NCI-H2196 treated with DMSO at 0.1 percent for 48 hours (cell line): ENCODE results near the gene FBXO41.
A peak's percentile ranks its signal among the peaks of the same experiment; 100 is the strongest.

Experiments
- DNase-seq: peaks from one replicate; lab custom pipeline; 2025; ENCODE audit not compliant: unreplicated experiment; lab: John Stamatoyannopoulos, UW

The FBXO41 gene

DNA sequence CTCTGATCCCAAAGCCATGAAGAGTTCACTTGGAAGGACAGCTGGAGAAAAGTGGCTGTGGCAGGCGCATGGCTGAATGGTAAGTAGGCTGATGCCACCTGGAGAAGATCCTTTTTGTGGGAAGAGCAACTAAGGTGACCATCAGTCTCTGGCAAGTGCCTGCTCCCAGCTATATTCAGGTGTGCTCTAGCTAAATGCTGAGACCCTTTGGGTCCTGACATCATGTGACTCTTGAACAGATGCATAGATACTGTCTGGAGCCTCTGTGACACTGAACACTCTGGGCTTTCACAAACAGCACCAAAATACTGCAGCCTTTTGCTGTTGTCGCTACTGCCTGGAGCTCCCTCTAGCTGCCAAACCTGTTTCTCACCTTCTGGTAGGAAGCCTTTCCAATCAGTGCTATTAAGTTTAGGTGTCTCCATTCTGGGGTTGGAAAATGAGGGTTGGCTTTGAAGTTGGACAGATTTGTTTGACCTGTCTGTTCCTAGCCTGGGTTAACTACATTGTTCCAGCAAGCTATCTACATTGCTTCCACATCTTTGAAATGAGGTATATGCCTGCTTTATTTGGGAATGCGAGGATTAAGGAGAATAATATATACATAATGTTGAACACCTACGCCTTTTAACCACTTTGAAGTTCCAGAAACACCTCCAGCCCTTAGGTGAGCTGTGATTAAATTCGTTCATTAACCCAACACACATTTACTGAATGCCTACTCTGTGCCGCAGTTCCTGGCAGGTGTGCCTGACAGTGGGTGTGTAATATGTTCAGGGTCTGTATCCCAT is 6.0 kb upstream of the FBXO41 start:
- peak; percentile 16 for DNase-seq

DNA sequence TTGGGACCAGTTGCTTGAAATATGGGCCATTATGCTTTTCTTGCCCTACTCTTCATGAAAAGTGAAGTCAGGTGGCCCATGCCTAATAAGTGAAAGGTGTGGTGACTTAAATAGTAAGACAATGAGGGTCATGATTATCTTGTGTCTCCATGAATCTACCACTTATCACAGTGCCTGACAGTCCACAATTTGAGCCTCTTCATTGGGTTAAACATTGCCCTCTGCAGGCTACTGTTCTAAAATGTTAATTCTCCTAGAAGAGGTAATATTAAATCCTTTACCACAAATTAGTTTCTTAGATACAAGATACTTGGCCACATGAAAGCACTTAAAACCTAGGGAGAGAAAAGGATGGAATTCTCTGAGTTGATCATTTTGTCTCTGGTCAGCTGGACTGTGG is 5.0 kb upstream of the FBXO41 start:
- no peak for DNase-seq

DNA sequence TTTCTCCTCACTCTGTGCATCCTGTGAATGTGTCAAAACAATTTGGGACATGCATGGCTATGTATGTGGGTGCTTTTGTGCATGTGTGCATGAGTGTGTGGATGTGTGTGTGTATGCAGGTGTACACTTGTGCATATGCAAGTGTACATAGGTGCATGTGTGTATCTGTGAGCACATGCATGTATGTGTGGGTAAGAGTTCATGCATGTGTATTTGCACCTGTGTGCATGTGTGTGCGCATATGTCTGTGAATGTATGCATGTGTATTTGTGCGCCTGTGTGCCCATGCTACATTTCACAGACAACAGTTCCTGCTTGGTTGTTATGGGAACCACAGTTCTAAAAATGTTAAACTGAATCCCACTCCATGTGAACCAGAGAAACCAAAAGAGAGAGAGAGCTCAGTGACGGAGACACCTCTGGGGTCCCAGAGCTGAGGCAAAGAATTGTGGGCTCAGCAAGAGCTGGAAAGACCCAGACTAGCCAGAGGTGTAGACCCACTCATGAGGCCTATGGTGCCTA is 1.9 kb upstream of the FBXO41 start:
- DNase-seq, result no peak

DNA sequence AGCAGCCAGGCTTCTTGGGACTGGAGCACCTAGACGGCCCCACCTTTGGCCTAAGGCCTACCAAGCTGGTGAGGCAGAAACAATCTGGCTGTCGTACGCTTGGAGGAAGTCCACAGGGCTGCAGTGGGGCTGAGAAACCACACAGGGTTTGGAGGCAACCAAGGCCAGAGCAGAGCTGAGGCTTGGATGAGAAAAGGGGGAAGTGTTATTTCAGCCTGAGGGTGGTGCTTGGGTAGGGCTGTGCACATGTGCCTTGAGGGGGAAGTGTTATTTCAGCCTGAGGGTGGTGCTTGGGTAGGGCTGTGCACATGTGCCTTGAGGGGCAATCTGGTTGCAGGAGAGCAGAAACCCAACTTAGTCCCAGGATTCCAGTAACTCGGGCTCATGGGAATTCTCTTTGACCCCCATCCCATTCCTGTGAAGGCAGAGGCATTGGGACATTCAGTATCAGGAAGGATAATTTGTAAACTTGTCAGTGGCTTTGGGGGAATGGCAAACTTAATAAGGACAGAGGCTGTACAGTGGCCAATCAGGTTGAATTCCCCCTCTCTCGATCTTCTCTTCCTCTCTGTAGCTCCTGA is 971 bp upstream of the FBXO41 start:
- no peak for DNase-seq

DNA sequence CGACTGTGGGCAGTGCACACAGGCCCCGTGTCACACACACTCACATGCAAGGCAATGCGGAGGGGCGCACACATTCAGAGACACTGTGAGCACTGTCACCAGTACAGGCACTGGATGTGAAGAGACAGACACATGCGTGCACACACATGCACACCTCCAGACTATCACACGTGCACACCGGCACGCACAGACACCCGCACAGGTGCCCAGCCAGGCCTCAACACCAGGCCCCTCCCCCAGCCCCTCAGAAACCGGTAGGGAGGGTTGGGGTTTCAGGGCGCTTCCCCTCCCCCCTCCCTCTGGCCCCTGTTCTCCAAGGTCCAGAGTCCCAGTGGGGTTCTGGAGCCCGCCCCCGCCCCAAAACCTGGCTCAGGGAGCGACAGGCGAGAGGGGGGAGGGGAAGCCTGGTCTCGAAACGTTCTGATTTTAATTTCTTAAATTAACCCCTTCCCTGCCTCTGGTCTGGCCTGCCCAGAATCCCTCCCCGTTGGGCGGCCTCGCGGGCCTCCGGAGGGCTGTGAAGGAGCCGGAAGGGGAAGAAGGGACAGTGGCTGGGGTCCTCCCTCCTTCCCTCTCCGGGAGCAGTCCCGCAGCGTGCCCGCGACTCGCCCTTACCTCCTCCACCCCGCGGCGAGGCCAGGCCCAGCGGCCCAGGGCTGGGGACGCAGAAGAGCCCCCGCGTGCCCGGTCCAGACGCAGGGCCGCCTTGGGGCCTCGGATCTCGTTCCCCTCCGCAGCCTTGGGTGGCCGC is 558 bp downstream of the FBXO41 start:
- DNase-seq, result no peak

DNA sequence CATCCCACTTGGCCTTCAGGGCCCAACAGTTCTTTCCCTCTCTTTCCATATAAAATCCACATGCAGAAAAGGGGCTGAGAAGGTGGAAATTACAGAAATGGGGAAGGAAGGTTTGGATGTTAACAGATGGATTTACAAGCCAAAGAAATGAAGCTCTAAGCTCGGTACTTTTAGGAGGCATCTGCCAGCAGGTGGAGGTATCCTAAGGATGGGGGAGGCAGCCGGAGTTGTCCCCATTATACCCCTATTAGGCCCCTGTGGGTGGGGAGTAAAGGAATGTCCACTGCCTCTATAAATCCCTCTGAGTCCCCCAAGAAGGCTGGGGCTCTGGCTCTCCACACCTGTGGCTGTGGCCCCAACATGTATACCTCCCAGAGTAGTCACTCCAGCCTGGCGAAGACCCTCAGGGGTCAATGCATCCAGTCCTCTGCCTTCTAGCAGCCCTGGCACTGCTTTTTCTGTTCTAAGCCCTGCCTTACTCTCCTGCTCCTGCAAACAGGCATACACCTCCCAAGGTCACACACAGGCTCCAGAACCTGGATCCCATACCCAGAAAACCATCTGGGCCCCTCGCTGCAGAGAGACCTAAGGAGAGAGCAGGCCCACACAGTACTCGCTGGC is 1.2 kb downstream of the FBXO41 start:
- DNase-seq, result no peak

DNA sequence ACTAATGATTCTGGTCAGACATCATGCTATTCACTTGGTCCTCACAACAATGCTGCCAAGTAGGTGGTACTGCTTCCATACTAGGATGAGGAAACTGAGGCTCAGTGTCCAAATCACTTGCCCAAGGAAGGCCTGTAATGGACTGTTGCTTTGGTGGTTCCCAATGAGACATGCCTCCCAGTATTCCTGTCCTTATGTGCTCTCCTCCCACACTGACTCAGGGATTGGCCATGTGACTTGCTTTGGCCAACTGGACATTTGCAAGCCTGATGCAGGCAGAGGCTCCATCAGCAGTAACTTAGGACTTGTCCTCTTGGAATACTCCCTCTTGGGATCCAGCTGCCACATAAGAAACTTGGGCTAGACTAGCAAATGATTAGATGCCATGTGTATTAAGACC is 3.0 kb downstream of the FBXO41 start:
- no peak for DNase-seq

DNA sequence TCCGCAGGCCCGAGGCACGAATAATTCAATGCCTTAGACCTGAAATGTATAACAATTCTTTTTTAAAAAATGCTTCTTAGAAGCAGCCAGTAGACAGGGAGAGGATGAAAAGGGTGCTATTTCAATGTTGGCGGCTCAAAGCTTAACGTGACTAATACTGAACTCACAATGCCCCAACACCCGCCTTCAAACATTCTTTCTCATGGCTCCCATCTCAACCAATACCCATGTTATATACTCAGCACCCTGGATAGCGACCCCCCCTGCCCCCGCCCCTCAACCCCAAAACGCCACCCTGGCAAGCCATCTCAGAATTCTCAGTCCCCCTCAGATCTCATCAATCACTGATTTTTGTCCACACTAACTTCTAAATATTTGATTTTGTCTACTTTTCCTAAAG is 4.4 kb downstream of the FBXO41 start:
- DNase-seq, result no peak

DNA sequence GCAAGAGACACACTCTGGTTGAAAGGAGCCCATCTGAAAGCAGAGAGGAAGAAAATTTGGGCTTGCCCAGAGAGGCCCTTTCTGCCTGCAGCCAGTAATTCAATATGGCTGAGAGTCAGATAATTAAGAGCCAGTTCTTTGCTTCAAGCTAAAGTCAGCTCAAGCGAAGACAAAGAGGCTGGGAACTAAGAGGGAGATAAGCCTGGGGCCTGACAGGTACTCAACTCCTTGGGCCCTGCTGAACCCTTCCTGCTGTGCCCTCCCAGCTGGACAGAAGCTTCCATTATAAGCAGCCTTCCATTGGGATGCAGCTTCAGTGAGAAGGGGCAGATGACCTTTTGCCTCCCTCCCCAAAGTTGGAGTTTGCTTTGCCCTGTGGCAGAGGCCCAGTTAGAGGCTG is 12.0 kb downstream of the FBXO41 start:
- DNase-seq, result no peak

DNA sequence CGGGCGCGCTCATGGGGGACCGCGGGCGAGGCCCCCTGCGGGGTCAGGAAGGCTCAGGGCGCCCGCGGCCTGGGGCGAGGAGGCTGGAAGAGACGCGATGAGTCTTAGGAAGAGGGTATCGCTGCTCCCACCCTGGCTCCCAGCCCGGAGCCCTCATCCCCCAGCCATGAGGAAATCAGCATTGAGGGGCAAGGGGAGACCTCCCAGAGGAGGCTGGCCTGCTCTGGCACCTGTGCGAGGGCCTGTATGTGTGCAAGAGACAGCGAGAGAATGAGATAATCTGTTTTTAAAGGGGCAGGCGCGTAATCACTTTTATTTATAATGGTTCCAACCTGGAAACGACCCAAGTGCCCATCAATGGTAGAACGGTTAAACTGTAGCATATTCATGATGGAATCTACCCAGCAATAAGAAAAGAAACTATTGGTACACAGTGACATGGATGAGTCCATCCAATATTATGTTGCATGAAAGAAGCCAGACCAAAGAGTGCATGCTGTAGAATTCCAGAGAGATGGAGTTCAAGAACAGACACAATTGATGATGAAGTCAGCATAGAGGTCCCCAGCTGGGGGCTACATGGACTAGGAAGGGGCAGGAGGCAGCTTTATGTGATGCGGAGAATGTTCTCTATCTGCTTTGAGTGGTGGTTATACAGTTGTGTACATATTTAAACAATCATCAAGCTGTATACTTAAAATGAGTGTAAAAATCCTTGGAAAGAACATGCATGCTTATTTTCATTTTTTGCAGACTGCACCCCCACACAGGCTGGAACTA is 14.4 kb downstream of the FBXO41 start:
- DNase-seq, result no peak

DNA sequence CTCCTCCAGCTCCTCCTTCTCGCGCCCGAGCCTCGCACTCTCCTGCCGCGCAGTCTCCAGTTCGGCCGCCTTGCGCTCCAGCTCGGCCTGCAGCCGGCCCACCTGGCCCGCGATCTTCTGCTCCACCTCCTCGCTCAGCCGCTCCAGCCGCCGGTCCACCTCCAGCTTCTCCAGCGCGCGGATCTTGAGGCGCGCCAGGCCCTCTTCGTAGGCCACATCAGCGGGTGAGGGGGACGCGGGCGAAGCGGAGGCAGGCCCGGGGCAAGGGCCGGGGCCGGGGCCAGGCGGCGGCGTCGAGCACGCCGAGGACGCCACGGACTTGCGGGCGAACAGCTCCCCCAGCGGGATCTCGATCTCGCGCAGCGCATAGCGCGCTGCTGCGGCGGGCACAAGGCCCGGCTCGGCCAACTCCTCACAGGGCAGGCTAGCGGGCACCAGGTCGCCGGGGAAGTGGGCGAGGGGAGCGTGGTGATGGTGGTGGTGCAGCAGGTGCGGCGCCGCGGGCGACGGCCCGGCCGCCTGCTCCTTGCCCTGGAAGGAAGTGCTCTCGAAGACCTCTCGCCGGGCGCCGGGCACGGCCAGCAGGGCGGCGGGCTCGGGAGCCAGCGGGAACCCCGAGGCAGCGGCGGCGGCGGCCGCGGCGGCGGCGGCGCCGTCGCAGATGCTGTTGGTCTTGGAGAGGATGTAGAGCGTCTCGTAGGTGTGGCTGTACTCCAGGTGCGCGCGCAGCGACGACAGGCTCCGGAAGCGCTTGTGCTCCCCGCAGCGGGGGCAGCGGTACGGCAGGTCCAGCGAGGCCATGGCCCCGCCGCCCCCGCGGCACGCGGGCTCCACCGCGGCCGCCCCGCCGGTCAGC is 15.2 kb downstream of the FBXO41 start:
- peak; percentile 43 for DNase-seq

DNA sequence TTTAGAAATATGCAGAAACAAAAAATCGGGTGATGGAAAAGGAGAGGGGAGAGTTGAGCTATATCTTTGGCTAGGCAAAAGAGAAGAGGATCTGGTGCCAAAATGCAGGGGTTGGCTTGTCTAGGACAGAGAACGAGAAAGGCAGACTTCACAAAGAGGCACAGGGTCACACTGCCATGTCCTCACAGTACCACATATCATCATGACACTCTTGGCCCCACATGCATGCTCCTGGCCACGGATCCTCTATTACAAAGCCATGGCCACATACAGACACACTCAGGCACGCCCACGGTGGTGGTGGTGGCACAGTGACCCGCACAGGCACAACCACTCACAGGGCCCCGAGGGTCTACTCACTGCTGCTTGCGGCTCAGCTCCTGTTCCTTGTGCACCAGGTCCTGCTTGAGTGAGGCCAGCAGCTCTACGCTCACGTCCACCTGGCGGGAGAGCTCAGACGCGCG is 15.9 kb downstream of the FBXO41 start:
- no peak for DNase-seq

DNA sequence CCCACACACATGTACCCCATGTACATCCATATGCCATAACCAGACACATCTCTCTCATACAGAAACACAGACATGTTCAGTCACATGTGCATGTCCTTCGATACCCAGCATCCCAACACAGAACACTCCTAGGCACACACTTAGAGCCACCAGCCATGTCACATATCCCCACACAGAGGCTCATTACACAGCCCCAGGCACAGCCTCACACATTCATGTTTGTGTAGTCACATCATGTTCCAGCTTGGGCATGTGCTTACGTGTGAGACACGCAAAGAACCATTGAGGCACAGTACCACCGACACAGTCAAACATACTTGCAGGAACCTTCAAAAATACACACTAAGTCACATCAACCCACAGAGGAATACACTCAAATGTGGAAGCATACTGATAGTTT is 17.3 kb downstream of the FBXO41 start:
- DNase-seq, result no peak

DNA sequence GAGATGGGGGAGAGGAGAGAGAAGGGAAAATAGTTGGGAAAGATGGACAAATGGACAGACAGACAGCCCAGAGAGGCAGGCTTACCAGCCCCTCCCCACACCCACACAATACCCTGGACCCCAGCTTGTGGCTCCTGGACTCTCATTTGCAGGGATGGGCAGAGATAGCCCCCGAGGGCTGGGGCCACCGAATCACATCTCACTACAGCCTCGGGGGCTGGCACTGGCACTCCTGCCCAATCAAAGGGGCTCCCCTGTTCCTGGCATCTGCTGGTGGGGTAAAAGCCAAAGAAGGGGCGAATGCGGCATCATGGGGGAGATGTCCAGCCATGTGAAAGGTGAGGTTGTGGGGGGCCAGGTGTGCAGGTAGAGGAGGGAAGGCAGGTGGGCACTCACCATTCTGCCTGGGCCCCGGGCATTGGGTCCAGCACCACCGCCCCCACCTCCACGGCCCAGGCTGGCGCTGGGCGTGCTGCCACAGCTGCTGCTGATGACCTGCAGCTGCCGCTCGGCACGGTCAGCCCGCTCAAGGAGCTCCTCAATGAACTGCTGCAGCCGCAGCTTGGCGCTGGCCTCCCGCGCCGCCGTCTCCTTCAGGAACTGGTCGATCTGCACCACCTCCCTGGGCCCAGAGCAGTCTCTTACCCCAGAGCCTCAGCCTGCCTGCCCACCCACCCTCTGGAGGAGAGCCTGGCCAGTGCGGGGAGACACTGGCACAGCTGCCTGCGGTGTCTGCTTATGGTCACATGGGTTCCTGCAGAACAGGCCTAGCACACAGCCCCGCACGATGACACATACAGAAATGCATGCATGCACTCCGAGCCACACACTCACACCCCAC is 18.0 kb downstream of the FBXO41 start:
- DNase-seq, result no peak

DNA sequence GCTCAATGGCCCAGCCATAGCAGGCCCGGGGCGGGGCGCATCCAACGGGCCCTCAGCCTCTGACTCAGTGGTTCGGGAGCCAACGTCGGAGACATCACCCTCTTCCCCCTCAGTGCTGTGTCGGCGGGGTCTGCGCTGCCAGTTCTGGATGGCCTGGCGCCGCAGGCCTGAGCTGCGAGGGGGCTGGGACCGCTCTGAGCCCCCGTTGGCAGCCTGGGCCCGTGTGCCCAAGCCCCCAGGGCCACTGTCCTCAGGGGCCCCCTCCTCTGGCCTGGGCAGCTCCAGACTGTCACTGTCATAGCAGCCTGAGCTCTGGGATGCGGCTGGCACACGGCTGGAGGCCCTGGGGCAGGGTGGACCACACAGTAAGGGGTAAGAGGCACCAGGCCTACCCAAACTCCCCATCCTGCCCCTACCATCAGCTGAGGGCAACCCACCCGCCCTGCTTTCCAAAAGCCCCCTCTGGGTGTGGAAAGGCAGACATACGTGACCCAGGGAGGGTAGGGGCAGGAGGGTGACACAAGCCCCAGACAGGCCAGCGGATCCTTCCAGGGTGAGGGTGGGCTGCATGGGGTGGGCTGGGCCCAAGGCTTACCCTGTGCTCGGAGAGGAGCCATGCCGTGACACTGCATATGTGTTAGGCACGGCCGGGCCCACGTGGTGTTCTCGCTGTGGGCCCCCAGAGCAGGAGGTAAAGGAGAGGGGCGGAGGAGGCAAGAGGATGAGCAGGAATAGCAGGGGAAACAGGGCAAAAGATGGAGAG is 18.8 kb downstream of the FBXO41 start:
- no peak for DNase-seq

DNA sequence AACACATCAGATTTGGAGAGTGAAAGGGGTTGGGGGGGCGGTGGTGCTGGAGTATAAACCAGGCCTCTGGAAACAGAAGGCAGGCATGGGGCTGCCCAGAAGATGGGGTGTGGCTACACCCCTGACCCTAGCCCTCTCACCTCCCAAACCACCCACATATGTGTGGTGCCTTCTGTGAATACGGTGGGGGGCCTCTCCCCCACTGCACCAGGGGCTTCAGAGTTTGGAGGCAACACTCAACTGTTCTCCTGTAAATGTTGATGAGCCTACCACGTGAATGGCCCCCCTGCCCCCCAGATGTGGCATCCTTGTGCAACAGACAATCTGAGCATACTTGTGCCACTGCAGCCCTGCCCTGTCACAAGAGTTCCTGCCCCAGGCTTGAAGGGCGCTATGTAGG is 19.5 kb downstream of the FBXO41 start:
- DNase-seq, result no peak

DNA sequence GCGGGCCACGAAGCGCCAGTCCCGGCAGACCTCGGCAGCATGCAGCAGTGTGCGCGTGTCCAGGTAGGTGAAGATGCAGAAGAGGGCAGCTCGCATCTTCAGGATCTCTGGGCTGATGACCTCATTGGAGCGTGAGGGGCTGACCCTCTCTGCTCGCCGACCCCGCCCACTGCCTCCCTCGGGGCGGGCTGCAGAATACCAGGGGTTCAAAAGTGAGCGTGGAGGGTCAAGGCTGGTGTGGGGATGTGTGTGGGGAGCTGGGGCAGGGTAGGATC is 20.0 kb downstream of the FBXO41 start:
- no peak for DNase-seq

DNA sequence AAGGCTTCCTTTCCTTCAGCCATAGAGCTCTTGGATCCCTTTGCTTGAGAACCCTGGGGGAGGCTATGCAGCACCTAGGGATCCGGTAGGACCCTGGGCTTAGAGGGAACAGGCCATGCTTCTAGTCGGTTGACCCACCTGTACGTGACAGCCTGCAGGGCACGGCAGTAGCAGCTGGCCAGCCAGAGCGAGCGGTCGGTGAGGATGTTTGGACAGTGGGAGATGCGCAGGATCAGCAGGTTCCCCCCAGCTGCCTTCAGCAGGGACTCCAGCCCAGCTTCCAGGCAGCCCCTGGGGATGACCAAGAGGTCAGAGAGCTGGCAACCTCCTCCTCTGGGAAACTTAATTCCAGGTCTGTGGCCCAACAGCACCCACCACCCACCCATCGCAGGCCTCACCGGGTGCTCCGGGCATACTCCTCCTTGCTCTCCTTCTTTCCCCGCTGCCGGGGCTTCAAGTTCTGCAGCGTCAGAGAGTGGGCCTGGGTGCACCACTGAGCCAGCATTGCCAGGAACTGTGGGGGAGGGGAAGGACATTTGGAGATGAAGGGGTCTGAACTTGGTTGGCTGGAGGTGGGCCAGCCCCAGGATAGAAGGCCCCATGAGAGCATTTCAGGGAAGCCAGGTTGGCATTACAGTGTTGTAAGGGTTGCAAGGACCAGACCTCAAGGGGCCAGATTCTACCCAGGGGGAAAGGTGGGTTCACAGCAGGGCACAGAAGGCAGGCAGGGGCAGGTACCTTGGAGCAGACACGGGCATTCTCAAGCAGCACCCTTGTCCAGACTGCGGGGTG is 20.5 kb downstream of the FBXO41 start:
- DNase-seq, result no peak
